ENCODE results near the gene IFT122. TPM values are rescaled to one million over a fixed set of nuclear protein-coding genes. Genes with fewer than 3 reads are reported as not detected.
A peak's percentile ranks its signal among the peaks of the same experiment; 100 is the strongest.

IFT122 gene
- total RNA-seq, 2 donors from 2014 or later, result 20.2 to 43.4 TPM

DNA sequence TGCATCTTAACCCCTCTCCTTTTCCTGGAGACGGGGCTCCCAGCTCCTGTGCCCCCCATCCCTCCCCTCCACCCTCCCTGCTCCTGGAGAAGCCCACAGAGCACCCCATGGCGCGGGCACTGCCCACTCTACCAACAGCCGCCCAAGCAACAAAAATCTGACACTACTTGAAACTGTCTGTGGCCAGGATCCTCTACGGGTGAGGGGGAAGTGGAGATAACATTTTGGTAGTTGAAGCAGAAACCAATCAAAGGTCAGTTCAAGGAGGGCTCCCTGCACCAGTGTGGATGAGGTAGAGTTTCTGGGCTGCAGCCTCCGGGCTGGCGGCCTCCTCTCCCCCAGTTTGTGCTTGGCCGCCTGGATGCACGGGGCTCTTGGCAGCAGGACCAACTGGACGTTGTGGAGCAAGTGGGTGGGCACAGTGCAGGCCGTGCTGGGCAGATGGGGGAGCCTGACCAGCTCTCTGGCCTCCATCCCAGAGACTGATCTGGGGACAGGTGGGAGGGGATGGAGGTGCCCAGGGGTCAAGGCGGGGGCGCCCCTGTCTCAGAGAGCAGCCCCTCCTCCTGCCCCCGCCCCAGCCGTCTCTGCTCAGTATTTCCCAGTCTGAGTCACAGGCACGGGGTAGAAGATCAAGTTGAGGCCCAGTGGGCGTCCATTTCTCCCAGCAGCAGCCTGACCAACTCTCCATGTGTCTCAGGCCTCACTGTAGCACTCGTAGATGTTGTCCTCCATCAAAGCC is 115.8 kb downstream of the IFT122 start:
- ATAC-seq (no peak), DNase-seq (no peak)
- intact Hi-C loops (cut with DNase I), result loop anchor here in 1 of 2 donors (5.0 kb wide), 1 partner anchor 53 kb away; no protein-coding TSS in a partner anchor

DNA sequence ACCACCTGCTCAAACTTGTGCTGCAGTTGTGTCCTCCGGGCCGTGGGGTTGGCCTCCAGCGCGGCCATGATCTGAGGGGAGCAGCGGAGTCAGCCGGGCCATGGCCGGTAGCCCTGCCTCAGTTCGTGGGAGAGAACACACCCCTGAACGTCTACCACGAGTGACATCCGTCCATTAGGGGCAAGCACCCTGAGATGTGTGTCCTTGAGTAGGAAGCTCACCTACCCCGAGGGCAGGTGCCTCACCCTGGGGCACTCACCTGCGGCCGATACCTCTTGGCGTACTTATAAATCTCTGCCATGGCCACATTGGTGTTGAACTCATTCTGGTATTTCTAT is 116.3 kb downstream of the IFT122 start:
- ATAC-seq, result no peak
- intact Hi-C loops (cut with DNase I), result loop anchor here in 1 of 2 donors (5.0 kb wide), 1 partner anchor 54 kb away; no protein-coding TSS in a partner anchor
- no peak for DNase-seq

DNA sequence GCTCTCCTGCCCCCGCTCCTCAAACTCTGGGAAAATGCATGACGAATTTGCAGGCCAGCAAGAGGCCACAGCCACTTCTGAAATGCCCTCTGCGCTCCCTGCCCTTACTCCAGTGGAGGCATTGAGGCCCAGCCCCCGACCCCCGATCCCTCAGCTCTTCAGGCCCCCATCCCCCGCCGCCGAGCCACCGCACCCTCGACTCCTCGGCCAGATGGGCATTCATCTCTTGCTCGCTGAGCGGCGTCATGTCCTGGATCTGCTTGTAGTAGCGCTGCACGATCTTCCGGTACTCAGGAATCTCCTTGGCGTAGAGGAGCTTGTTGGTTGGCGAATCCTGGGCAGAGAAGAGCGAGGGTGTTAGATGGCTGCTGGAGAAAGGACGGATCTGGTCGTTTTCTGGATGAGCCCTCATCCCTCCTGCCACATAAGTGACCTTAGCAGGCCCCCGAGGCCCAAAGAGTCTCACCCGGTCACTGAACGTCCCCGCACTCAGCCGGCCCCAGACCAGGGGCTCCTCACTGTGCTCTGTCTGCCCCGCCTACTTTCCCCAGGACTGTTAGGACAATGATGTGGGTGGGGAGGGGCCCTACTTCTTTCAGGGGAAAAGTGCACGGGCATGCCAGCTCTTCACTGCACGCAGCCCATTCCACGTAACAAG is 117.0 kb downstream of the IFT122 start:
- DNase-seq (no peak), ATAC-seq (no peak)
- intact Hi-C loops (cut with DNase I), result loop anchor here in 1 of 2 donors (5.0 kb wide), 1 partner anchor 55 kb away; no protein-coding TSS in a partner anchor

- intact Hi-C loops (cut with DNase I), result loop anchor here in 1 of 2 donors (5.0 kb wide), 1 partner anchor 55 kb away; no protein-coding TSS in a partner anchor
Observed at GRCh38 chr3:129557548-129557894, 117.5 kb downstream of the IFT122 start.

DNA sequence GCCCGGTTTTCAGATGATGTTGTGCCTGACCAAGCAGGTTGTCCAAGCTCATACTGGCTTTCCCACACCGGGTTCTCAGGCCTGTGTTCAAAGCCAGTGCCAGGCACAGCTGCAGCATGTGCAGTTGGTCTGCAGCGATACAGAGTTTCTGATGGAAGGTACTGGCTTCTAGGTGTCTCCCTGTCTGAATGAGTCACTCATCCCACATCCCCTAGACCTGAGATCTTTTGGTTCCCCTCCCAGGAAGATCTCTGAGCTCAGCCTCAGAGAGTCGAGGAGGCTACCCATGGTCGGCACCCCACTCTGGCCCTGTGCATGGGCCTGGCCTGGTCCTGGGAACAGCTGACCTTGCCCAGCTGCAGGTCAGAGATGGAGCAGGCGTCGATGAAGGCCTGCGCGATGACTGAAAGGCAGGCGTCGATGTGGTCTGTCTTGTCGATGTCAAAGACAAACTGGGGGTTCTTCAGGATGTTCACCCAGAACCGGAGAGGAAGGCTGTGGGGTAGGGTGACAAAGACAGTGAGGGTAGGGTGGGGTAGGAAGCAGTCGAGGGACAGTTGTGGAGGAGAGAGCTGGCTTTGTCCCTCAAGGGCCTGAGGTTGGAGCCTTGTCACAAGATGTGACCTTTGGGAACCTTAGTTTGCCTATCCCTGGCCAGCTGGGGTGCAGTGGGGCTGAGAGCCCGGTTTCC is 118.2 kb downstream of the IFT122 start:
- DNase-seq, result no peak
- no peak for ATAC-seq
- intact Hi-C loops (cut with DNase I), result loop anchor here in 1 of 2 donors (5.0 kb wide), 1 partner anchor 56 kb away; no protein-coding TSS in a partner anchor

More at GRCh38 chr3:129557548-129557894, 117.5 kb downstream of the IFT122 start:
- ATAC-seq (peak; percentile 12 to 21), DNase-seq (peak; percentile 73)

DNA sequence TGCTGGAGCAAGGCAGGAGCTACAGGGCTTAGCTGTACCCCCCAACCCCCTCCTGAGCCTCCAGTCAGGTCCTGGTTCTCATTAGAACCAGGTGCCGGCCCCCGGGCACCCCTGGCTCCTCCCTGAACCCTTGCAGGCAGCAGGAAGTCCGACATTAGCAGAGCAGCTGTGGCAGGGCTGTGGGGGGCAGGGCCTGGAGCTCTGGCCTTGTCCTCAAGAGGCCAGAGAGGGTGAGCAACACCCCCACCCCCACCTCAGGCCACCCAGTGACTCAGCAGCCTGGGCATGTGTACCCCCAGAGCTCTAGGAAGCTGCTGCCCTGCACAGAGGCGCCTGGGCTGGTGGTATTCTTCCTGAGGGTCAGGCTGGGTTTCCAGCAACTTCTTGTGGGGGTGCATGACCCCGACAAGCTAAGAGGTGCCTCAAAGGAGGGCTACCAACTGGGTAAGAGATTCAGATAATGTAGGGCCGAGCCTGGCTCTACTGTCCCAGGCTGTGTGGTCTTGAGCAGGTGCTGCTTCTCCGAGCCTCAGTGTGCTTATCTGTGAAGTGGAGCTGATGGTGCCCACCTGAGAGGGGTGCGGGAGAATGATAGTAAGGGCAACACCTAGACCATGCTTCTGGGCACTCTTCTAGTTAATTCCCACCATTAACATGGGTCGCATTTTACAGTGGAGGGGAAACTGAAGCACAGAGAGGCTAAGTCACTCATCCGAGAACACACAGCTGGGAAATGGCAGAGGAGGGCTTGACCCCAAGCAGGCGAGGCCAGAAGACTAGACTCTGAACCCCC is 118.9 kb downstream of the IFT122 start:
- DNase-seq (no peak), ATAC-seq (no peak)
- intact Hi-C loops (cut with DNase I), result loop anchor here in 1 of 2 donors (5.0 kb wide), 1 partner anchor 57 kb away; no protein-coding TSS in a partner anchor

DNA sequence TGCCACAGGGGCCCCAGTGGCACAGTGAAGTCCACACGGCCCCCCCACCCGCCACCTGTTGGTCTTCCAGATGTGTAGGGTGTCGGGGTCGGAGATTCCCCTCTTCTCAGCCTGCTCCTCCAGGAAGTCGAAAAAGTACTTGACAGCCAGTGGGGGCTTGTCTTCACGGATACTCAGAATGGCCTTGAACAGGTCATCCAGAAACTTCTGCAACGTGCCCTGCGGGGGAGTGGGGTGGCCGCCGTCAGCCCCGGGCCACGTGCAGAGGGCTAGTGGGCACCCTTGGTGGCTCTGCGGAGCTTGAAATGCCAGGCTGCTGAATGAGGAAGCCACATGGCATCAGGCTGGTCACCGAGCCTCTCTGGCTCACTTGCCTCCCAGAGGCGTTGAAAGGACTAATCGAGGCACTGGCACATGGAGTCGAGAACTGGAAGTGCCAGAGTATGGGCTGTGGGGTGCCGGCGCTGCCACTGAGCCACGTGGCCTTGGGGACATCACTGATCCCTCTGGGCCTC is 119.6 kb downstream of the IFT122 start:
- DNase-seq (no peak), ATAC-seq (no peak)
- intact Hi-C loops (cut with DNase I), result loop anchor here in 1 of 2 donors (5.0 kb wide), 2 partner anchors 43 to 57 kb away; no protein-coding TSS in a partner anchor

DNA sequence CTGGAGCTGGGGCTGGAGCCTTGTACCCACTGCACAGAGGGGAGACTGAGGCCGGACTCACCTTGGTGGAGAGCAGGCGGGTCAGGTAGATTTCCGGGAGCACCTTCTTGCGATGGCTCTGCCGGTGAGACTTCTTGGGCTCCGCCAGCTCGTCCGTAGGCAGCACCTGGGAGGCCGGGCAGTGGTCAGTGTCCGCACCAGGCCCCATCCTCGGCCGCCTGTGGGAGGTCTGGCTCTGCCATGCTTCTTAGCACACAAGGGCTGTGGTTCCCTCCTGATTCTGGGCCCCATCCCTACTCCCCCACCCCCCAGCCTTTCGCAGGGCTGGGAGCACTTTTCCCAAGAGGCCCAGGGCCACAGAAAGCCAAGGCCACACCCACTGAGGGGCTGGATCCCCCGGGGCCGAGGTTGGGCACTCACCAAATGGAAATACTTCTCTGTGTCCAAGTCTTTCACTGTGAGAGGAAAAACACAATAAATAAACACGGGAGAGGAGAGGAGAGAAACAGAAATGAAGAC is 120.3 kb downstream of the IFT122 start:
- DNase-seq (peak; percentile 56), ATAC-seq (peak in 1 of 2 donors; percentile 32)
- intact Hi-C loops (cut with DNase I), result loop anchor here in 1 of 2 donors (5.0 kb wide), 1 partner anchor 42 kb away; no protein-coding TSS in a partner anchor

GRCh38 chr3:129560911-129561594 is 121.0 kb downstream of the IFT122 start:
- intact Hi-C loops (cut with DNase I), result loop anchor here in 1 of 2 donors (5.0 kb wide), 1 partner anchor 41 kb away; no protein-coding TSS in a partner anchor
- peak; percentile 90 for DNase-seq
- peak; percentile 79 to 83 for ATAC-seq

DNA sequence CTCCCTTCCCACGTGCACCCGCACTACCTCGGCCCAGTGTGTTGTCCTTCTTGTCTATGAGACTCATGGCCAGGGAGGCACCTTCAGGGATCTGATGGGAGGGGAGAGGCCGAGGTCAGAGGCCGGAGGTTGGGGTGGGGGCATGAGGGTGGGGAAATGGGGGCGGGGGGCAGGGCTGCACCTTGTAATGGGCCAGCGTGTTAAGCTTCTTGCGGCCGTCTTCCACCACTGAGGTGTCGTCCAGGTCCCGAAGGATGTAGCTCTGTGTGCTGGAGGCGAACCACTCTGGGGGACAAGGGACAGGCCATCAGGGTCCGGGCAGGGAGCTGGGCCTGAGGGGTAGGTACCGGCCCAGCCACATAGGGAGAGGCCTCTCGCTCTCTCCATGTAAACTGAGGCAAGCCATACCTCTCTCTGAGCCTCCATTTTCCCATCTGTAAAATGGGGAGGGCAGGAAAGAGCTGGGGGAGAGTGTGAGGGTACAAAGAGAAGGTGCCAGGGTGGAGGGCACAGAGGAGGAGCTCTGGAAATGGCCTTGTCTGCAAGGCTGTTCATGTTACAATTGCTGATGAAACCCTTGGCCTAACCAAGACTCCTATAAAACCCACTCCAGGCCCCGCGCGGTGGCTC is 121.7 kb downstream of the IFT122 start:
- DNase-seq, result no peak
- intact Hi-C loops (cut with DNase I), result loop anchor here in 1 of 2 donors (5.0 kb wide), 1 partner anchor 41 kb away; no protein-coding TSS in a partner anchor

DNA sequence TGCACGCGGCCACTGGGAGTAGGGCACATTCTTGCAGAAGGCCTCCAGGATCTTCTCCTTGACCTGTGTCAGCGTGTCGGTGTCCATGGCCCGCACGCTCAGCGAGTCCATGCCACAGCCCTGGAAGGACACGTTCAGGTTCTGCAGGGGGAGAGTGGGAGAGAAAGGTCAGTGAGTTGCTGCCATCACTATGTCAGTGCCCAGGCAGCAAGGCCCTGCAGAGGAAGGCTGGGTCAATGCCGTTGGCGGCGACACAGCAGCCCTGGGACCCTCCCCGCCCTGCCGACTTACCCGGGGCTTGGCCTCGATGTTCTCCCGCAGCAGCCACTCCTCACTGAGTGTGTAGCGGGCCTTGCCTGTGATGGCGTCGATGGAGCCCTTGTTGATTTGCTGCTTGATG is 122.8 kb downstream of the IFT122 start:
- intact Hi-C loops (cut with DNase I), result loop anchor here in 1 of 2 donors (5.0 kb wide), 1 partner anchor 39 kb away; no protein-coding TSS in a partner anchor
- no peak for ATAC-seq
- no peak for DNase-seq

More for the DNA sequence above, 121.7 kb downstream of the IFT122 start:
- ATAC-seq, result no peak

- ATAC-seq (no peak), DNase-seq (no peak)
- intact Hi-C loops (cut with DNase I), result loop anchor here in 1 of 2 donors (5.0 kb wide), 1 partner anchor 39 kb away; no protein-coding TSS in a partner anchor
Observed at GRCh38 chr3:129563332-129563731, 123.3 kb downstream of the IFT122 start.

GRCh38 chr3:129563850-129564535 is 124.0 kb downstream of the IFT122 start:
- intact Hi-C loops (cut with DNase I), result loop anchor here in 1 of 2 donors (5.0 kb wide), 1 partner anchor 38 kb away; no protein-coding TSS in a partner anchor
- no peak for DNase-seq
- ATAC-seq, result peak in 1 of 2 donors; percentile 3

GRCh38 chr3:129564981-129565644 is 125.1 kb downstream of the IFT122 start:
- ATAC-seq (no peak), DNase-seq (no peak)
- intact Hi-C loops (cut with DNase I), result loop anchor here in 1 of 2 donors (5.0 kb wide), 1 partner anchor 37 kb away; no protein-coding TSS in a partner anchor

- DNase-seq (no peak), ATAC-seq (no peak)
- intact Hi-C loops (cut with DNase I), result no loop called here
Observed at GRCh38 chr3:129565902-129566301, 125.9 kb downstream of the IFT122 start.
